ENCODE data around the gene KRTAP5-1.
"Not testable (repeated sequence)": the region's sequence is repeated elsewhere in the genome, so short reads cannot be mapped to it uniquely, and the experiment has no call there.

KRTAP5-1 gene

DNA sequence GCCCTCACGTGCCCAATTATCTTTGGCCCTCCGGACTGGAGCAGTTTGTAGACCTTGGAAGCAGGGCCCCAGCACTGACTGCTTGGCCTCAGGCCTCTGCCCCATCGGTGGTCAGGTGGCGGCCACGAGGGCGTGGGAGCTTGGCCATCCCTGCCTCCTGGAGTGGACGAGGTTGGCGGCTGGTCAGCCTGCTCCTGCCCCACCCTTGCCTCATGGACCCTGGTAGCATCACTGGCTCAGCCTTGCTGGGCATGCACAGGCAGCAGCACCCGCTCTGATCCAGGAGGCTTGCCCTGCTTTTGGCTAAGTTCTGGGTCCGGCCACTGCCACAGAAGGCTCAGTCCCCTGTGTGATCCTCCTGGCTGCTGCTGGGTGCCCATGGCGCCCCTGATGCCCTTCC, 19.1 kb upstream of the KRTAP5-1 start:
- intact Hi-C loops (cut with DNase I) = no loop called here
- DNase-seq = no peak

- intact Hi-C loops (cut with DNase I) = no loop called here
- DNase-seq = no peak
Measured at GRCh38 chr11:1603629-1604028, 18.5 kb upstream of the KRTAP5-1 start.

- DNase-seq; intact Hi-C loops (cut with DNase I): not testable (repeated sequence)
Measured at GRCh38 chr11:1601663-1602062, 16.6 kb upstream of the KRTAP5-1 start.

- DNase-seq = no peak
- intact Hi-C loops (cut with DNase I) = no loop called here
Measured at GRCh38 chr11:1600626-1601025, 15.5 kb upstream of the KRTAP5-1 start.

GRCh38 chr11:1598816-1599215, 13.7 kb upstream of the KRTAP5-1 start:
- no peak for DNase-seq

GRCh38 chr11:1598406-1598805, 13.3 kb upstream of the KRTAP5-1 start:
- DNase-seq; intact Hi-C loops (cut with DNase I): not testable (repeated sequence)

More at GRCh38 chr11:1598816-1599215, 13.7 kb upstream of the KRTAP5-1 start:
- intact Hi-C loops (cut with DNase I) = no loop called here

DNA sequence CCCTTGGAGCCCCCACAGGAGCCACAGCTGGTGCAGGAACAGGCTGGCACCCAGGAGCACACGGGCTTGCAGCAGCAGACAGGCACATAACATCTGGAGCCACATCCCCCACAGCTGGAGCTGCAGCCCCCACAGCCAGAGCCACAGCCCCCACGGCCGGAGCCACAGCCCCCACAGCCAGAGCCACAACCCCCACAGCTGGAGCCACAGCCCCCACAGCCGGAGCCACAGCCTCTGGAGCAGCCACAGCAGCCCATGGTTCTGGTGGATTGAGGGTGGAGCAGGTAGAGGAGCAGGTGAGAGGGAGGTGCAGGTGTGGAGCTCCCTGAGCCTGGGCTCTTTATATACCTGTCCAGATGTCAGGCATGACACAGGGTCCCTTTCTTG, 12.9 kb upstream of the KRTAP5-1 start, which contains the start of gene KRTAP5-2:
KRTAP5-2 (minus strand) TSS at position 301 of the 387 bp plus-strand sequence; CDS start at position 257, 44 bp downstream.
- intact Hi-C loops (cut with DNase I) = no loop called here

GRCh38 chr11:1597331-1597993, 12.4 kb upstream of the KRTAP5-1 start:
- peak in 2 of 10 donors; percentile 53 to 65 for DNase-seq
- intact Hi-C loops (cut with DNase I) = no loop called here

More for the DNA sequence above, 12.9 kb upstream of the KRTAP5-1 start, which contains the start of gene KRTAP5-2:
- DNase-seq = peak in 2 of 10 donors; percentile 46 to 59

- intact Hi-C loops (cut with DNase I) = not testable (repeated sequence)
- DNase-seq = peak in 2 of 10 donors; percentile 75 to 79
Measured at GRCh38 chr11:1596576-1597121, 11.6 kb upstream of the KRTAP5-1 start.

GRCh38 chr11:1595994-1596575, 11.0 kb upstream of the KRTAP5-1 start:
- DNase-seq = peak in 2 of 10 donors; percentile 38 to 49
- intact Hi-C loops (cut with DNase I) = not testable (repeated sequence)

DNA sequence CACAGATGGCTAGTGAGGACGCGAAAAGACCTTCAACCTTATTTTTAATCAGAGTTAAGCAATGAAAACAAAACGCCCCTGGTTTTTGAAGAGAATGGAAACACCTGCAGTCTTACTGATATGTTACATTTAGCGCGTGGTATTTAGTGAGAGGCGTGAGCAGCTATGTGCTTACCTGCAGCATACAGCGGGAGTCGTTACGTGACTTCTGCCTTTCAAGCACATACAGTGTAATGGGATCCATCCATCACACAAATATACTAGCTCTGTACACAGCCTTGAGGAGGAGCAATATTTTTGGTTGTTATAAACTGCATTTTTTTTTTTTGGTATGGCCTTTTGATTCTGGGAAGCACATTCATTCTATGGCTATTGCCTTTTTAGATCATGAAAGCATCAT, 7.5 kb upstream of the KRTAP5-1 start:
- intact Hi-C loops (cut with DNase I) = no loop called here
- DNase-seq = no peak

- intact Hi-C loops (cut with DNase I) = no loop called here
- peak in 1 of 10 donors; percentile 74 for DNase-seq
Measured at GRCh38 chr11:1589996-1590395, 4.9 kb upstream of the KRTAP5-1 start.

GRCh38 chr11:1589191-1589963, 4.3 kb upstream of the KRTAP5-1 start:
- intact Hi-C loops (cut with DNase I) = not testable (repeated sequence)
- DNase-seq = peak in 1 of 10 donors; percentile 53

DNA sequence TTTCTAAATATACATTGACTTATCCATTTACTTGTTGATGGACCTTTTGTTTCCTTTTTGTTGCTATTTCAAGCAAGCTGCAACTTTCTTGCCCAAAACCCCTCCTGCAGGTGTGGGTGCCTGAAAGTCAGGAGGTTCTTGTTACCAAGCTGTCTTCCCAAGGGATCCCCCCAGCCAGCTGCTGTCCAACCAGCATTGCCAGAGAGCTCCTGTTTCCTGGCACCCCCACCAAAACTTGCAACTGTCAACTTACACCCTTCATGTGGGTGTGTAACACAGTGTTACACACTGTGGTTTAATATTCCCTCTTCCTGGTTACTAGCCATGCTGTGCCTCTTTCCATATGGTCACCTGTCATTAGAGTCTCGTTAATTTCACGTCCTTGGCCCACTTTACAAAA, 1.6 kb upstream of the KRTAP5-1 start:
- intact Hi-C loops (cut with DNase I) = no loop called here
- DNase-seq = peak in 1 of 10 donors; percentile 54

- intact Hi-C loops (cut with DNase I) = not testable (repeated sequence)
Measured at GRCh38 chr11:1582909-1583308, 2.2 kb downstream of the KRTAP5-1 start.

GRCh38 chr11:1581976-1582375, 3.1 kb downstream of the KRTAP5-1 start:
- DNase-seq = no peak
- intact Hi-C loops (cut with DNase I) = no loop called here

More at GRCh38 chr11:1582909-1583308, 2.2 kb downstream of the KRTAP5-1 start:
- not testable (repeated sequence) for DNase-seq

DNA sequence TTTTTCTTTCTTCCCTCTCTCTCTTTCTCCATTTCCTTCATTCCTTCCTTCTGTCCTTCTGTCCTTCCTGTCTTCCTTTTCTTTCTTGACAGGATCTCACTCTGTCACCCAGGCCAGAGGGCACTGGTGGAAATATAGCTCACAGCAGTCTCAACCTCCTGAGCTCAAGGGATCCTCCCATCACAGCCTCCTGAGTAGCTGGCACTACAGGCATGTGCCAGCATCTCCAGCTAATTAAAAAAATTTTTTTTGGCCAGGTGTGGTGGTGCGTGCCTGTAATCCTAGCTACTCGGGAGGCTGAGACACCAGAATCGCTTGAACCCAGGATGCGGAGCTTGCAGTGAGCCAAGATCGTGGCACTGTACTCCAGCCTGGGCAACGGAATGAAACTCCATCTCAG, 8.3 kb downstream of the KRTAP5-1 start:
- intact Hi-C loops (cut with DNase I) = no loop called here
- no peak for DNase-seq

DNA sequence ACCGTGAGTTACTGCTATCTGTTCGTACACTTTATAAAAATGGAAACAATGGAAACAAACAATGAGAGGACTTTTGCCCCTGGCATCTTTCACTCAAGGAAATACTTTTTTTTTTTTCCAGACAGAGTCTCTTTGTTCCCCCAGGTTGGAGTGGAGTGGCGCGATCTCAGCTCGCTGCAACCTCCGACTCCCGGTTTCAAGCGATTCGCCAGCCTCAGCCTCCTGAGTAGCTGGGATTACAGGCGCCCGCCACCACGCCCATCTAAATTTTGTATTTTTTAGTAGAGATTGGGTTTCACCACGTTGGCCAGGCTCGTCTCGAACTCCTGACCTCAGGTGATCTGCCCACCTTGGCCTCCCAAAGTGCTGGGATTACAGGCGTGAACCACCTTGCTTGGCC, 9.3 kb downstream of the KRTAP5-1 start:
- intact Hi-C loops (cut with DNase I) = not testable (repeated sequence)
- DNase-seq = peak in 1 of 10 donors; percentile 55

DNA sequence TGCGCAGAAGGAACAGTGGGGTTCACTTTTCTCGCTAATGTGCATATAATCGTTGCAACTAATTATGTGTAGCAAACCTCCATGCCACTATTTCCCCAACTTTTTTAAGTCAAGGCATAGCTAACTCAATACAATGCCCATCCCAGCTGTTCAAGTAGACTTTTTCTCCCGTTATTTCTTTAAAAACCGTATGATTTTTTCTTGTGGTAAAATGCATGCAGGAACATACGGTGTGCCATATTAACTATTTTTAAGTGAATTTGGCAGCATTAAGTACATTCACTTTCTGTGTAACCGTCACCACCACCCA, 10.2 kb downstream of the KRTAP5-1 start:
- no peak for DNase-seq
- intact Hi-C loops (cut with DNase I) = loop anchor here (1.0 kb wide), 1 partner anchor 29 kb away; no protein-coding TSS in a partner anchor

GRCh38 chr11:1574238-1574932, 10.7 kb downstream of the KRTAP5-1 start:
- intact Hi-C loops (cut with DNase I) = loop anchor here (1.0 kb wide), 1 partner anchor 28 kb away; no protein-coding TSS in a partner anchor
- peak in 7 of 10 donors; percentile 67 to 96 (median 72) for DNase-seq
